Measurements from ENCODE around the gene OR6B3. TPM values are rescaled to one million over a fixed set of nuclear protein-coding genes. Genes with fewer than 3 reads are reported as not detected.

OR6B3 gene
- not detected in 2 replicates for total RNA-seq

GRCh38 chr2:240053173-240054155, at the start of gene OR6B3:
TSS of gene OR6B3 (minus strand) at chr2:240053521.

GRCh38 chr2:240030379-240031094, 22.8 kb downstream of the OR6B3 start, which contains the start of gene OR6B2:
TSS of gene OR6B2 (minus strand) at chr2:240030429. CDS start at chr2:240030429, 0 bp downstream.

Other genes starting within 250 kb of the OR6B3 start
- gene NDUFA10, start 28.2 kb downstream of the OR6B3 start, total RNA-seq: 101 and 135 TPM in 2 replicates
- gene OR6B2, start 23.1 kb downstream of the OR6B3 start, total RNA-seq: not detected in 2 replicates
- gene COPS9, start 82.8 kb upstream of the OR6B3 start, total RNA-seq: 93.3 and 122 TPM in 2 replicates
- not detected in 2 replicates for gene OTOS, start 87.1 kb upstream of the OR6B3 start, total RNA-seq